Activated naive CD8-positive, alpha-beta T cell treated with anti-CD3 and anti-CD28 coated beads, Interleukin-2, amount 50 U/mL, for 24 hours (primary cell): ENCODE results near the gene IFITM5.
"Not testable (repeated sequence)": the region's sequence is repeated elsewhere in the genome, so short reads cannot be mapped to it uniquely, and the experiment has no call there.

Source experiments
- ATAC-seq: fragments of 150-1000 bp; cut with Tn5 transposase; one replicate; pipeline ENCODE4 v1.10.0; 2021
- DNase-seq: peaks from one replicate; pipeline ENCODE4 v3.0.0; 2021
- H3K27ac Mint-ChIP-seq: one replicate; pipeline ENCODE4 v1.8.0; 2021; ENCODE audit warnings: mild to moderate bottlenecking, mixed read lengths
- H3K27me3 Mint-ChIP-seq: one replicate; pipeline ENCODE4 v1.8.0; 2021; ENCODE audit warnings: mixed read lengths
- H3K36me3 Mint-ChIP-seq: one replicate; pipeline ENCODE4 v1.8.0; 2021; ENCODE audit warnings: low read depth, mixed read lengths
- H3K4me1 Mint-ChIP-seq: one replicate; pipeline ENCODE4 v1.8.0; 2021; ENCODE audit warnings: mixed read lengths
- H3K4me3 Mint-ChIP-seq: one replicate; pipeline ENCODE4 v1.8.0; 2021; ENCODE audit warnings: mild to moderate bottlenecking, moderate library complexity, mixed read lengths
- H3K9me3 Mint-ChIP-seq: one replicate; pipeline ENCODE4 v1.8.0; 2021; ENCODE audit warnings: mixed read lengths

The IFITM5 gene

DNA sequence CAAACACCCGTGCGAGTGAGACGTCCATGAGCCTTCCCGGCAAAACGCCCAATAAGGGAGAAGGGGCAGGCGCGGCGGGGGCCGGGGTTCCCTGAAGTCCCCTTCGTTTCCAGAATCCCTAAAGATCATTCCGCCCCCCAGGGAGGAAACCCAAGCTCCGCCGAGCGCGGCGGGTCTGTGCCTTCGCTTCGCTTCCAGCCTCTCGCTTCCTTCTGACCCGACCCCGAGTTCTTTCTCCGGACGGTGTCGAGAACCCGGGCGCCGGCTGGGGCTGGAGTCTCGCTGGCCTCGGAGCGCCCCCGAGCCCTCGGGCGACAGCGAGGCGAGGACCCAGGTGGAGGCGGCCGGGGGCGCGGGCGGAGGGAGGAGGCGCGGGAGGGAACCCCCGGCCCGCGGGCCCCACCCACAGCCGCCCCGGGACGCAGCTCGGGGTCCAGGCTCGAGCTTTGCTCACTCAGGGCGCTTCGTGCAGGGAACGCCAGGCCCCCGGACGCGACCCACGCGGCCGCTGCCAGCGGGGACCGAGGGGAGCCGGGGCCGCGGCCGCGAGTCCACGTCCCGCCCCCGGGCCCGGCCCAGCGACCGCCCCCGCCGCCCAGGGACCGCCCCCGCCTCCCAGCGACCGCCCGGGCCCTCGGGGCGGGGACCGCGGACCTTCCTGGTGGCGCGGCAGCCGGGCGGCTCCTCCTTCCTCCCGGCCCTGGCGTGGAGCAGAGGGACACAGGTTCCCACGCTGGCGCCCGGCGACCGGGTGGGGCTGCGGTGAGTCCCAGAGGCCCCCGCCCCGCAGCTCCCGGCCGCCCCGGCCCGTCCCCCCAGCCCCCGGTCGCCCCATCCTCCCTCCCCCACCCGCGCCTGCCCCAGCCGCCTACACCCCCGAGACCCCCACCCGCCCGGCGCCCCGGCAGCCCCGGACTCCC, 10.6 kb downstream of the IFITM5 start, which contains the start of gene PGGHG:
PGGHG (plus strand) TSS at position 649 of the 920 bp plus-strand sequence. CDS start 691 bp downstream, outside the sequence.
- Mint-ChIP-seq H3K27ac (peak within 1 kb of the TSS; percentile 93), H3K4me3 (peak within 1 kb of the TSS; percentile 89), H3K36me3 (peaks cover 10% of the 10 kb centered on the region), H3K27me3 (peaks cover 4% of the 10 kb centered on the region), H3K4me1 (peaks cover 41% of the 10 kb centered on the region), H3K9me3 (no peaks in the 10 kb centered on the region)
- peak; percentile 64 for DNase-seq
- peak; percentile 17 for ATAC-seq

DNA sequence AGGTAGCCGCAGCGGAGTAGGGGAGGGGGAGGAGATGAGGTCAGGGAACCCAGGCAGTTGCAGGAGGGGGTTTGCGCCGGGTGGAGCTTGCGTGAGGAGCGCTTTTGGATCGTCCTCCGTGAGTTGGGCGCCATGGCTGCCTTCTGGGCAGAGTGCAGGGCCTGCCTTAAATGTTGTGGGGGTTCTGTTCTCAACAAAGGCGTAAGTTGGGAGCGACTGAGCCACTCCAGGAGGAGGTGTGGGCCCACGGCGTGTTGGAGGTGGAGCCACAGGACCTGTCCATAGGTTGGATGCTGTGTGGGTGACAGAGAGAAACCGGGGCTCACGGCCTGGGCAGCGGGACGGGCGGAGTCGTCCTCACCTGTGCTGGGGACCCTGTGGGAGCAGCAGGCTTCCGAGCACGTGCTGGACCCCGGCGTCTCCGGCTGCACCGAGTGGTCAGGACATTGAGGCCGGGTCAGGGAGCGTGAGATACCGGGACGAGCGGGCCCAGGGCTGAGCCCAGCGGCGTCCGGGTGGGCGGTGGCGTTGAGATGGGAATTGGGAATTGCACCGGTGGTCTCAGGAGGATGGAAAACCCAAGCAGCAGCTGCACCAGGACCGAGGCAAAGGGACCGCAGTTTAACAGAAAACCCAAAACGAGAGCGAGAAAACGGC, 11.4 kb downstream of the IFITM5 start:
- peak overlapping the region; percentile 93 for H3K27ac Mint-ChIP-seq
- DNase-seq (no peak), ATAC-seq (peak; percentile 25)
- peaks cover 8% of the 10 kb centered on the region for H3K27me3 Mint-ChIP-seq
- H3K9me3 Mint-ChIP-seq, result no peaks in the 10 kb centered on the region
- peaks cover 47% of the 10 kb centered on the region for H3K4me1 Mint-ChIP-seq
- peaks cover 10% of the 10 kb centered on the region for H3K36me3 Mint-ChIP-seq
- peak overlapping the region; percentile 89 for H3K4me3 Mint-ChIP-seq

DNA sequence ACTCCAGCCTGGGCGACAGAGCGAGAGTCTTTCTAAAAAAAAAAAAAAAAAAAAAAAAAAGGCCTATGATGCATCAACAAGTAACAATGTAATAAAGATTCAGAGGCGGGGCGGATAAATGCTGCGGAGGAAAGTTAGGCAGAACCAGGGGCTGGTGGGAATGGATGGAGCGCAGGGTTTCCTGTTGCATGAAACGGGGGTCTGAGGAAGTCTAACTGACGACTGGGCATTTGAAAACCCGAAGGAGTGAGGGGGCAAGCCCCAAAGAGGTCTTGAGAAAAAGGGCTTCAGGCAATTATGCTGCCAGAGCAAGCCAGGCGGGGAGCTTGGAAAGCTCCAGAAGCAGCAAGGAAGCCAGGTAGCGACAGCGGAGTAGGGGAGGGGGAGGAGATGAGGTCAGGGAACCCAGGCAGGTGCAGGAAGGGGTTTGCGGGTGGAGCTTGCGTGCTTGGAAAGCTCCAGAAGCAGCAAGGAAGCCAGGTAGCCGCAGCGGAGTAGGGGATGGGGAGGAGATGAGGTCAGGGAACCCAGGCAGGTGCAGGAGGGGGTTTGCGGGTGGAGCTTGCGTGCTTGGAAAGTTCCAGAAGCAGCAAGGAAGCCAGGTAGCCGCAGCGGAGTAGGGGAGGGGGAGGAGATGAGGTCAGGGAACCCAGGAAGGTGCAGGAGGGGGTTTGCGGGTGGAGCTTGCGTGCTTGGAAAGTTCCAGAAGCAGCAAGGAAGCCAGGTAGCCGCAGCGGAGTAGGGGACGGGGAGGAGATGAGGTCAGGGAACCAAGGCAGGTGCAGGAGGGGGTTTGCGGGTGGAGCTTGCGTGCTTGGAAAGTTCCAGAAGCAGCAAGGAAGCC, 12.1 kb downstream of the IFITM5 start:
- not testable (repeated sequence) for ATAC-seq, DNase-seq, H3K9me3 Mint-ChIP-seq, H3K36me3 Mint-ChIP-seq
- Mint-ChIP-seq H3K27me3 (peaks cover 15% of the 10 kb centered on the region), H3K4me1 (peaks cover 54% of the 10 kb centered on the region), H3K4me3 (peak overlapping the region; percentile 89), H3K27ac (peak overlapping the region; percentile 80)

DNA sequence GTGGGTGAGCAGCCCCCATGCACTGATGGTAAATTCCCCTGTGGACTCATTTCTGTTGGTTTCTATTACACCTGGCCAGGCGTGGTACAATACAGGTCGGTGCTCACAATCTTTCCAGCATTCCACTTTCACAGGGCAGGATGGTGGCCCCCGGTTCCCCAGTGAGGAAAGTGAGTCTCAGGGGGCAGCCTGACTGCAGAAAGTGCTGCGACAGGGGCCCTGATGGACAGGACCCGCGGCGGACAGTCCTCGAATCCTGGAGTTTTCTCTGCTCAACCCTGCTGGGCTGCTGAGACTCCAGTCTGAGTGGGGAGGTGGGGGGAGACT, 13.5 kb downstream of the IFITM5 start:
- Mint-ChIP-seq H3K4me3 (no peak overlapping the region), H3K36me3 (peaks cover 3% of the 10 kb centered on the region), H3K4me1 (peaks cover 60% of the 10 kb centered on the region), H3K27me3 (peaks cover 29% of the 10 kb centered on the region), H3K9me3 (no peaks in the 10 kb centered on the region), H3K27ac (no peak overlapping the region)
- DNase-seq (no peak), ATAC-seq (no peak)

DNA sequence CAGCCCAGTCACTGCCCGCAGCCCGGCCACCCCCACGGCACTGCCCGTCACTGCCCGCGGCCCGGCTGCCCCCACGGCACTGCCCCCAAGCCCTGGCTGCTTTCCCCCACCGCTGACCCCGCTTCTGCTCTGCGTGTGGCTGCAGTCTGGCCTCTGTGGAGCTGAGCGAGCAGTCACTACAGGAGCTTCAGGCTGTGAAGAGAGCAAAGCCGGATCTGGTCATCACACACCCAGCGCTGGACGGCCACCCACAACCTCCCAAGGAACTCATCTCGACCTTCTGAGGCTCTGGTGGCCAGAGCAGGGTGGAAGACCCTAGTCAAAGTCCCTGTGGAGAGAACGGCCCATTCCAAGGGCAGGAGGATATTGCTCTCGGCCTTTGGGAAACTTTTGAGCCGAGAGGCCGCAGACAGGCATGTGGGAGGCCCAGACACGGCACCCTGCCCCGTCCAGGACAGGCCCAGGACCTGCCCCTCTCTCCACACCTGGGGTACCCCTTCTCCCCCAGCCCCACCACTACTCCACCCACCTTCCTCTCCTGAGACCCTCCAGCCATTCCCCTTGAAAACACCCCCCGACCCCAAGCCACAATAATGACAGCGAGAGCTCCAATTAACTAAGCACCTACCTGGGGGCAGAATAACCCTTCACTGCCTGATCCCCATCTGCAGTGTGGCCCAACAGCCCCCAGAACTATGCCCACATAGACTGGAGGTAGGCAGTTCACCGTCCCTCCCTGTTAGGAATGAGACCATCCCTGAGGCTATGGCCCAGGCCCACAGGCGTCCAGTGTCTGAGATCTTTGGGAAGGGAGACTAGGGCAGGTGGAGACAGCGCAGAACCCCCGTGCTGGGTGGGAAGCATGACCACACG, 14.1 kb downstream of the IFITM5 start:
- peaks cover 31% of the 10 kb centered on the region for H3K27me3 Mint-ChIP-seq
- peaks cover 3% of the 10 kb centered on the region for H3K36me3 Mint-ChIP-seq
- no peaks in the 10 kb centered on the region for H3K9me3 Mint-ChIP-seq
- H3K4me1 Mint-ChIP-seq, result peaks cover 58% of the 10 kb centered on the region
- no peak overlapping the region for H3K27ac Mint-ChIP-seq
- DNase-seq (no peak), ATAC-seq (no peak)
- no peak overlapping the region for H3K4me3 Mint-ChIP-seq

DNA sequence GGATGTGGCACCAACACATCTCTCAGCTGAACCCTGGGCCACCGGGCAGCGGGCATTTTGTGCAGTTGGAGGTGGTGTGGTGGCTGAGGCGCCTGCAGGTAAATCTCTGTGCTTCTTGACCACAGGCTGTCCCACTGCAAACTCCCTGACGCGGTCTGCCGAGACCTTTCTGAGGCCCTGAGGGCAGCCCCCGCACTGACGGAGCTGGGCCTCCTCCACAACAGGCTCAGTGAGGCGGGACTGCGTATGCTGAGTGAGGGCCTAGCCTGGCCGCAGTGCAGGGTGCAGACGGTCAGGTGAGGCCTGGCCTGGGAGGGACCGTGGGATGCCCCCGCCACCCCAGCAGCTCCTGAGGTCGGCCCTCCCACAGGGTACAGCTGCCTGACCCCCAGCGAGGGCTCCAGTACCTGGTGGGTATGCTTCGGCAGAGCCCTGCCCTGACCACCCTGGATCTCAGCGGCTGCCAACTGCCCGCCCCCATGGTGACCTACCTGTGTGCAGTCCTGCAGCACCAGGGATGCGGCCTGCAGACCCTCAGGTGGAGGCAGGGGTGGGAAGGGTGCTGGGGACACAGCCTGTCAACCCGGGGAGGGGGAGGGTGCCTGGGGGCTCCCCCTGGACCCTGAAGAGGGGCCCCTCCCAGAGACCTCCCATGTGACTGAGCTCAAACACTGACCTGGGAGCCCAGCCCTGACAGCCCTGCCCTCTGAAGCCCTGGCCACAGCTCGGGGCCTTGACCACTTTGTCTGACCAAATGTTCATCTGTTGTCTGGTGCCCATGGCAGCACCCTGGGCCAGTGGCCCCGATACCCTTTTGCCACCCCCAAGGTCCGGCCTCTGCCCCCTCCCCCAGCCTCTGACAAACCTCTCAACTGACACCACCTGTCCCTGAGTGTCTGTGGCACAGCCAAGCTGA, 15.0 kb downstream of the IFITM5 start:
- Mint-ChIP-seq H3K4me3 (no peak overlapping the region), H3K4me1 (peaks cover 55% of the 10 kb centered on the region), H3K9me3 (no peaks in the 10 kb centered on the region), H3K27ac (no peak overlapping the region), H3K27me3 (peaks cover 33% of the 10 kb centered on the region), H3K36me3 (peaks cover 3% of the 10 kb centered on the region)
- peak; percentile 8 for DNase-seq
- no peak for ATAC-seq

DNA sequence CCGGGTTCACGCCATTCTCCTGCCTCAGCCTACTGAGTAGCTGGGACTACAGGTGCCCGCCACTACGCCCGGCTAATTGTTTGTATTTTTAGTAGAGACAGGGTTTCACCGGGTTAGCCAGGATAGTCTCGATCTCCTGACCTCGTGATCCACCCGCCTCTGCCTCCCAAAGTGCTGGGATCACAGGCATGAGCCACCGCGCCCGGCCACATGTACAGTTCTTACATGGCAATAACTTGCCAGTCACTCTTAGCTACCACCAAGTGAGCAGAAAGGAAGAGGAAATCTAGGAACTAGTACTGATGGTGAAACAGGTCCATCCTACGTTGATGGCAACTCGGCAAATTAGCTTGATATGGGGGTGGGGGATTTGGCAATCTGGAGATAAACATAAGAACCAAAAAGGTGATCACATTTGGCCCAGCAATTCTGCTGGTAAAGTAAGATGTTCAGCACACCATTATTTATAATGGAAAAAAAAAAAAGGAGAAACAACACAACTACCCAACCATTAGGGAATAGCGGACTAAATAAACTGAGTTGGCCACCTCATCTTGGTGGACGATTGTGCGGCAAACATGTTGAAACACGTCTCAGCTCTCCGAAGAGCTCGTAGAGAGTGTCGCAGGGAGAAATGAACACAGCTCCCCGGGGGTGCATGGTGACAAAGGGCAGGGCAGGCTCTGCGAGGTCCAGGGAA, 15.8 kb downstream of the IFITM5 start:
- H3K4me1 Mint-ChIP-seq, result peaks cover 58% of the 10 kb centered on the region

DNA sequence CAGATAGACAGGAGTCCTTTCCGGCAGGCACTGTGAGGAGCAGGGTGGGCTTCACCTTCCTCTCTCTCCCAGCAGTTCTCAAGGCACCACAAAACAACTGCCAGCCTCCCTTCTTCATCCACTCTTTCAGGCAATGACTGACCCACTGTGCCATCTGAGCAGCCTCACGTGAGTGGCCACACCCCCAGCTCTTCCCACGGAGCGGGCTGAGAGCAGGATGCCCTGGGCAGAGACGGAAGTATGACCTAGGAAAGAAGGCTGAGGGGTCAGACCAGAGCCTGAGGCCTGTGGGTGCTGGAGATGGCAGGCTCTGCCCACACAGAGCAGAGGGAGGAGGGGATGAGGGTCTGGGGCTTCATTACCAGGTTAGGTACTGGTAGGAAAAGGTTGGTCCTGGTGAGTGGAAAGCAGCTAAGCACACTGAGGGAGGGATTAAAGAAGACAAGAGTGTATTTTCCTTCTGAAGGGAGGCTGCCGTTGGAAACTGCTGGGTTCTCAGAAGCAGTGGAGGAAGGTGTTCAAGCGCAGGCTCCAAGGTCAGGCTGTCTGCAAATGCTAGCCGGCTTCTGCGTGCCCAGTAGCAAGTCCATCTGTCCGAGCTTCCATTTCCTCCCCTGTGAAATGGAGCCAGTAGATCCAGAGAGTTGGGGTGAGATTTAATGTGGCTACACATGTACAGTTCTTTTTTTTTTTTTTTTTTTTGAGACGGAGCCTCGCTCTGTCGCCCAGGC, 16.5 kb downstream of the IFITM5 start:
- Mint-ChIP-seq H3K27ac (peak overlapping the region; percentile 51), H3K4me3 (peak overlapping the region; percentile 70), H3K9me3 (no peaks in the 10 kb centered on the region), H3K4me1 (peaks cover 59% of the 10 kb centered on the region), H3K36me3 (peaks cover under 1% of the 10 kb centered on the region), H3K27me3 (peaks cover 36% of the 10 kb centered on the region)
- no peak for DNase-seq
- no peak for ATAC-seq

More for the DNA sequence above, 15.8 kb downstream of the IFITM5 start:
- ATAC-seq, result no peak
- no peaks in the 10 kb centered on the region for H3K9me3 Mint-ChIP-seq
- H3K4me3 Mint-ChIP-seq, result peak overlapping the region; percentile 70
- no peak for DNase-seq
- peaks cover 36% of the 10 kb centered on the region for H3K27me3 Mint-ChIP-seq
- peak overlapping the region; percentile 51 for H3K27ac Mint-ChIP-seq
- peaks cover 3% of the 10 kb centered on the region for H3K36me3 Mint-ChIP-seq

DNA sequence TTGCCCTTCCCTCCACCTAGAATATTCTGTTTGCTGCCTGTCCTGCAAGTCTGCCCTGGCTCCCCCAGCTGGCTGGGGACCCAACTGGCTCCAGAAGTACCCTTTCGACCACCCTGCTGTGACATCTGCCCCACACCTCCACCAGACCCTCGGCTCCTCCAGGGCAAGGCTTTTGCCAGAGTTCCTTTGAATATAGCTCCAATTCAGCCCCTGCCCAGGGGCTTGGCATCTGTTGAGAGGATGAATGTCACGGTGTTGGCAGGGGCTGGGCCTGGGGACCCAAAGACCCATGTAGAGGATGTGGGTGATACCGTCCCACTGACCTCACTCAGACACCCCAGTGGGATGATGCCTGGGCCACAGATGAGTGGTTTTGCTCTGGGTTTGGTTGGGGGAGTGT, 17.2 kb downstream of the IFITM5 start:
- Mint-ChIP-seq H3K4me1 (peaks cover 62% of the 10 kb centered on the region), H3K9me3 (peaks cover 6% of the 10 kb centered on the region), H3K36me3 (peaks cover 2% of the 10 kb centered on the region), H3K27ac (peak overlapping the region; percentile 51), H3K4me3 (peak overlapping the region; percentile 70), H3K27me3 (peaks cover 39% of the 10 kb centered on the region)
- DNase-seq, result no peak
- ATAC-seq, result no peak

DNA sequence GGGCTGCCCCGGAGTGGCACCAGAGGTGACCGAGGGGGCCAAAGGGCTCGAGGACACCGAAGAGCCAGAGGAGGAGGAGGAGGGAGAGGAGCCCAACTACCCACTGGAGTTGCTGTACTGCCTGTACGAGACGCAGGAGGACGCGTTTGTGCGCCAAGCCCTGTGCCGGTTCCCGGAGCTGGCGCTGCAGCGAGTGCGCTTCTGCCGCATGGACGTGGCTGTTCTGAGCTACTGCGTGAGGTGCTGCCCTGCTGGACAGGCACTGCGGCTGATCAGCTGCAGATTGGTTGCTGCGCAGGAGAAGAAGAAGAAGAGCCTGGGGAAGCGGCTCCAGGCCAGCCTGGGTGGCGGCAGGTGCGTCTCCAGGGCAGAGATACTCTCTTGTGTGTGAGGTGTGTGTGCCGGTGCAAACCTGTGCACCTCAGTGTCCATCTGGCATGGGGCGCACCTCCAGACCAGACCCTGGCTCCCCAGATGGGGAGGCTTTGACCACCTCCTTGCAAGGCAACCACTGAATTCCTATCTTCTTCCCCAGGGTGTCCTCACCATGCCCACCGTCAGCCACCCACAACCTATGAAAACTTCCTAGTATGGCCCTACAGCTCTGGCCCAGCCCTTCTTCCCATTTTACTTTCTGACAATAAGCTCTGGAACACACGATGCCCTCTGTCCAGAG, 17.7 kb downstream of the IFITM5 start:
- H3K36me3 Mint-ChIP-seq, result peaks cover 4% of the 10 kb centered on the region

DNA sequence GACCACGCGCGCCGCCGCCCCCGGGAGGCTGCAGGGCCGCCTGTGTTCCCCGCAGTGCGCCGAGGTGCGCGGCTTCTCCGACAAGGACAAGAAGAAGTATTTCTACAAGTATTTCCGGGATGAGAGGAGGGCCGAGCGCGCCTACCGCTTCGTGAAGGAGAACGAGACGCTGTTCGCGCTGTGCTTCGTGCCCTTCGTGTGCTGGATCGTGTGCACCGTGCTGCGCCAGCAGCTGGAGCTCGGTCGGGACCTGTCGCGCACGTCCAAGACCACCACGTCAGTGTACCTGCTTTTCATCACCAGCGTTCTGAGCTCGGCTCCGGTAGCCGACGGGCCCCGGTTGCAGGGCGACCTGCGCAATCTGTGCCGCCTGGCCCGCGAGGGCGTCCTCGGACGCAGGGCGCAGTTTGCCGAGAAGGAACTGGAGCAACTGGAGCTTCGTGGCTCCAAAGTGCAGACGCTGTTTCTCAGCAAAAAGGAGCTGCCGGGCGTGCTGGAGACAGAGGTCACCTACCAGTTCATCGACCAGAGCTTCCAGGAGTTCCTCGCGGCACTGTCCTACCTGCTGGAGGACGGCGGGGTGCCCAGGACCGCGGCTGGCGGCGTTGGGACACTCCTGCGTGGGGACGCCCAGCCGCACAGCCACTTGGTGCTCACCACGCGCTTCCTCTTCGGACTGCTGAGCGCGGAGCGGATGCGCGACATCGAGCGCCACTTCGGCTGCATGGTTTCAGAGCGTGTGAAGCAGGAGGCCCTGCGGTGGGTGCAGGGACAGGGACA, 18.4 kb downstream of the IFITM5 start:
- DNase-seq, result peak; percentile 35
- H3K27me3 Mint-ChIP-seq, result peaks cover 39% of the 10 kb centered on the region
- ATAC-seq, result peak; percentile 16
- H3K4me1 Mint-ChIP-seq, result peaks cover 52% of the 10 kb centered on the region
- peaks cover 5% of the 10 kb centered on the region for H3K36me3 Mint-ChIP-seq
- H3K4me3 Mint-ChIP-seq, result peak overlapping the region; percentile 70
- peak overlapping the region; percentile 46 for H3K27ac Mint-ChIP-seq
- peaks cover 12% of the 10 kb centered on the region for H3K9me3 Mint-ChIP-seq

More for the DNA sequence above, 17.7 kb downstream of the IFITM5 start:
- DNase-seq (no peak), ATAC-seq (no peak)
- Mint-ChIP-seq H3K4me1 (peaks cover 57% of the 10 kb centered on the region), H3K4me3 (peak overlapping the region; percentile 70), H3K27me3 (peaks cover 39% of the 10 kb centered on the region), H3K9me3 (peaks cover 11% of the 10 kb centered on the region), H3K27ac (peak overlapping the region; percentile 46)
